OCI-LY1 (cell line): ENCODE measurements around the gene IGFBP4.

Source experiments
- CTCF ChIP-seq: fragments of 200-600 bp; sonication (generic), shearing (Covaris generic); IDR thresholded peaks from 2 replicates; pipeline ENCODE4 v1.5.1; 2017; ENCODE audit warnings: mild to moderate bottlenecking, antibody characterized with exemption, low read length, moderate library complexity, mixed read lengths
- EZH2 ChIP-seq: fragments of 200-600 bp; sonication (generic), shearing (Covaris generic); IDR thresholded peaks from 2 replicates; pipeline ENCODE4 v1.8.0; 2017; ENCODE audit warnings: borderline replicate concordance, mixed run types, mild to moderate bottlenecking, antibody characterized with exemption, low read length, moderate library complexity, mixed read lengths

GRCh38 chr17:40445751-40446468 is 2.7 kb downstream of the IGFBP4 start:
- TF ChIP-seq CTCF: no peak
- TF ChIP-seq EZH2: no peak
